ENCODE results near the gene UBN2.

DNA sequence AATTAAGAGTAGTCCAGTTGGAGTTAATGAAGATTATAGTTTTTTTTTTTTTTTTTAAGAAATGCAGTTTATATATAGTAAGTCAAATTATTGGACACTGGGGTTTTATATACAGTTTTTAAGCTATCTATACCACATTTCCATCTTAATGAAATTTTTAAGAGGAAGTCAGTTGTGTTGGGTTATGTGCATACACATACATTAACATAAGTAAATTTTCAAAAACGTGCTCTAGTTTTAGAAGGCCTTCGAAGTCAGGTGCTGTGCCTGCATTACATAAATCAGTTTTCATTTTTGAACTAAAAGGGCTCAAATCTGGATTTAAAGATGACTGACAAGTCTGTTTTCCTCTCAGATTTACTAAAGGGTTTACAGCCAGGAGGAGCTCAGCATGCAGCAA is 62.5 kb downstream of the UBN2 start:
- TF ChIP-seq, protein P1, sequence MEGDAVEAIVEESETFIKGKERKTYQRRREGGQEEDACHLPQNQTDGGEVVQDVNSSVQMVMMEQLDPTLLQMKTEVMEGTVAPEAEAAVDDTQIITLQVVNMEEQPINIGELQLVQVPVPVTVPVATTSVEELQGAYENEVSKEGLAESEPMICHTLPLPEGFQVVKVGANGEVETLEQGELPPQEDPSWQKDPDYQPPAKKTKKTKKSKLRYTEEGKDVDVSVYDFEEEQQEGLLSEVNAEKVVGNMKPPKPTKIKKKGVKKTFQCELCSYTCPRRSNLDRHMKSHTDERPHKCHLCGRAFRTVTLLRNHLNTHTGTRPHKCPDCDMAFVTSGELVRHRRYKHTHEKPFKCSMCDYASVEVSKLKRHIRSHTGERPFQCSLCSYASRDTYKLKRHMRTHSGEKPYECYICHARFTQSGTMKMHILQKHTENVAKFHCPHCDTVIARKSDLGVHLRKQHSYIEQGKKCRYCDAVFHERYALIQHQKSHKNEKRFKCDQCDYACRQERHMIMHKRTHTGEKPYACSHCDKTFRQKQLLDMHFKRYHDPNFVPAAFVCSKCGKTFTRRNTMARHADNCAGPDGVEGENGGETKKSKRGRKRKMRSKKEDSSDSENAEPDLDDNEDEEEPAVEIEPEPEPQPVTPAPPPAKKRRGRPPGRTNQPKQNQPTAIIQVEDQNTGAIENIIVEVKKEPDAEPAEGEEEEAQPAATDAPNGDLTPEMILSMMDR (IDR thresholded peaks at IDR 0.05; ENCODE audit: low read depth, low read length, poor library complexity, severe bottlenecking) = no peak
- TF ChIP-seq EZH2phosphoT487 (IDR thresholded peaks at IDR 0.05; ENCODE audit: borderline replicate concordance, low read length) = no peak

Data from DOHH2 (cell line).